Endothelial cell of umbilical vein (primary cell): ENCODE measurements around the gene DHRS11.

Experiments
- EZH2 ChIP-seq: IDR thresholded peaks from 2 replicates; pipeline ENCODE4 v1.6.1; 2012; ENCODE audit warnings: borderline replicate concordance, low read depth, mild to moderate bottlenecking, moderate library complexity, low read length, inconsistent platforms; ENCODE audit not compliant: severe bottlenecking
- FOS ChIP-seq: IDR thresholded peaks from 2 replicates; pipeline ENCODE4 v1.6.1; 2011; ENCODE audit warnings: mild to moderate bottlenecking, low read length, moderate library complexity, borderline replicate concordance; ENCODE audit not compliant: insufficient read depth
- POLR2A ChIP-seq: IDR thresholded peaks from 2 replicates; pipeline ENCODE4 v1.6.1; 2012; ENCODE audit warnings: low read depth, mild to moderate bottlenecking, control low read depth, low read length
- POLR2AphosphoS5 ChIP-seq: IDR thresholded peaks from 2 replicates; pipeline ENCODE4 v1.6.1; 2012; ENCODE audit warnings: low read depth, mild to moderate bottlenecking, control low read depth, low read length, moderate library complexity; ENCODE audit not compliant: insufficient read depth
- TF ChIP-seq, protein P1 (sequence below), 2 donors: IDR thresholded peaks; 1 replicate in 1 of 2; 2 replicates in 1 of 2; pipeline ENCODE4 v1.5.1; 2011; ENCODE audit warnings: low read length in 2 of 2, mild to moderate bottlenecking in 2 of 2, moderate library complexity in 2 of 2, control low read depth in 1 of 2, inconsistent platforms in 1 of 2, low read depth in 1 of 2; ENCODE audit not compliant: insufficient read depth in 1 of 2; ENCODE audit errors: extremely low read depth in 1 of 2
- TF ChIP-seq, protein P2 (sequence below): IDR thresholded peaks from 2 replicates; pipeline ENCODE4 v1.6.1; 2011; ENCODE audit not compliant: insufficient read depth, insufficient read length

DNA sequence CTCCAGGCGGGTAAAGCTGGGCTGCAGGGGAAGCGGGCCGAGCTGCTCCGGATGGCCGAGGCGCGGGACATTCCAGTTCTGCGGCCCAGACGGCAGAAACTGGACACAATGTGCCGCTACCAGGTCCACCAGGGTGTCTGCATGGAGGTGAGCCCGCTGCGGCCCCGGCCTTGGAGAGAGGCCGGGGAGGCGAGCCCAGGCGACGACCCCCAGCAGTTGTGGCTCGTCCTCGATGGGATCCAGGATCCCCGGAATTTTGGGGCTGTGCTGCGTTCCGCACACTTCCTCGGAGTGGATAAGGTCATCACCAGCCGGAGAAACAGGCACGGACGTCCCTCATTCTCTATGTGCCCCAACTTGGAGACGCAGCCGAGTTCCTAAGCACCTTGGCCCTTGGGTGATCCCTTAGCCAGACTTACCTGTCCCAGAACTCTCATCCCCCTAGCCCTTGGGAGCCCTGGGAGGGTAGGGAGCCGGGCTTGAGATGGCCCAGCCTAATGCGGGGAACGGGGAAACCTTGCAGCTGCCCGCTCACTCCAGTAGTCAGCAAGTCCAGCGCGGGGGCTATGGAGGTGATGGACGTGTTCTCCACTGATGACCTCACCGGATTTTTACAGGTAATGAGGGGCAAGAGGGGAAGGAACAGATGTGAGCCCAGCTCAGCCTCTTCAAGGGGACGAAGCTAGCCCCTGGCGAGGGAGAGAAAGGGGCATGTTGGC, 10.5 kb downstream of the DHRS11 start:
- no peak for TF ChIP-seq POLR2AphosphoS5
- TF ChIP-seq, protein P1, sequence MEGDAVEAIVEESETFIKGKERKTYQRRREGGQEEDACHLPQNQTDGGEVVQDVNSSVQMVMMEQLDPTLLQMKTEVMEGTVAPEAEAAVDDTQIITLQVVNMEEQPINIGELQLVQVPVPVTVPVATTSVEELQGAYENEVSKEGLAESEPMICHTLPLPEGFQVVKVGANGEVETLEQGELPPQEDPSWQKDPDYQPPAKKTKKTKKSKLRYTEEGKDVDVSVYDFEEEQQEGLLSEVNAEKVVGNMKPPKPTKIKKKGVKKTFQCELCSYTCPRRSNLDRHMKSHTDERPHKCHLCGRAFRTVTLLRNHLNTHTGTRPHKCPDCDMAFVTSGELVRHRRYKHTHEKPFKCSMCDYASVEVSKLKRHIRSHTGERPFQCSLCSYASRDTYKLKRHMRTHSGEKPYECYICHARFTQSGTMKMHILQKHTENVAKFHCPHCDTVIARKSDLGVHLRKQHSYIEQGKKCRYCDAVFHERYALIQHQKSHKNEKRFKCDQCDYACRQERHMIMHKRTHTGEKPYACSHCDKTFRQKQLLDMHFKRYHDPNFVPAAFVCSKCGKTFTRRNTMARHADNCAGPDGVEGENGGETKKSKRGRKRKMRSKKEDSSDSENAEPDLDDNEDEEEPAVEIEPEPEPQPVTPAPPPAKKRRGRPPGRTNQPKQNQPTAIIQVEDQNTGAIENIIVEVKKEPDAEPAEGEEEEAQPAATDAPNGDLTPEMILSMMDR (IDR thresholded peaks at IDR 0.05; ENCODE audit: extremely low read depth in 1 of 2, insufficient read depth in 1 of 2, low read depth in 1 of 2, low read length in 2 of 2), result no peak
- no peak for TF ChIP-seq POLR2A
- TF ChIP-seq EZH2, result no peak
- TF ChIP-seq, protein P2, sequence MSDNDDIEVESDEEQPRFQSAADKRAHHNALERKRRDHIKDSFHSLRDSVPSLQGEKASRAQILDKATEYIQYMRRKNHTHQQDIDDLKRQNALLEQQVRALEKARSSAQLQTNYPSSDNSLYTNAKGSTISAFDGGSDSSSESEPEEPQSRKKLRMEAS, result no peak
- TF ChIP-seq FOS, result no peak
